Skeletal muscle cell (primary cell): ENCODE measurements around the gene TEX22.

Experiments
- DNase-seq: peaks from one replicate; pipeline ENCODE4 v3.0.0-alpha.2; 2010; ENCODE audit warnings: low read depth
- H3K4me3 ChIP-seq: 2 replicates; pipeline ENCODE4 v1.5.1; 2011; ENCODE audit warnings: low read depth, mild to moderate bottlenecking, control low read depth, low read length, moderate library complexity

The TEX22 gene

DNA sequence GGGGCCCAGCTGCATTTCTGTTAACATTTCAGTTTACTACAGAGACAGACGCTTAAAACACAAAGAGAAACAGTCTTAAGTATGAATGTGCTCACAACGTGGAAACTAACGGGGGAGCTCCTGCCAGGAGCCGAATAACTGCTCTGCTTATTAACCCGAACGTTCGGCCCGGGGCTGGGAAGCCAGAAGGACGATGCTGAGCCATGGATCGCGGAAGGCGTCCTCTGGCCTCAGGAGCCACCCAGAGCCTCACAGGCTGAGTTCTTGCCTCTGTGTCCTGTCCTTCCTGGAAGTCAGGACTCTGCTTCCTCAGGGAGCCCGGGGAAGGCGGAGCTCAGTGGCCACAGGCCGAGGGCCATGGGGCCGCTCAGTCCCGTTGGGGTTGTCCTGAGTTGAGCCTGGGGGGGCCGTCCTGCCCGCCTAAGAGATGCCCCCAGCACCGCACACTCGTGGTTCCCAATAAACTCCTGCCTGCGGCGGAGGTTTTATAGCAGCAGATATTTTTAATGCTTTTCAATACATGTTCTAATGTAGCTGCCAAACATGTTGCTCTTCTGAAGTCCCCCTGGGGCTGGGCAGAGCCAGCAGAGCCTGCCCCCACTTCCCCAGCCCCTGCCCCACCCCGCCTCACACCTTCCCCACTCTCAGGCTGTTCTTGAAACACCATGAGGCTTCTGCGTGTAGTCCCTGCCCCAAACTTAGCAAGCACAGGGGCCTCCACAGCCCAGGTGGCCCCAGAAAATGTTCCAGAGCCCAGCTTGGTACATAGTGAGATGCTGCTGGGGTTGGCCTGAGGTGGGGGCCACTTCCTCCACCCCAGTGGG, 3.4 kb upstream of the TEX22 start:
- H3K4me3 ChIP-seq: no peak overlapping the region
- no peak for DNase-seq

DNA sequence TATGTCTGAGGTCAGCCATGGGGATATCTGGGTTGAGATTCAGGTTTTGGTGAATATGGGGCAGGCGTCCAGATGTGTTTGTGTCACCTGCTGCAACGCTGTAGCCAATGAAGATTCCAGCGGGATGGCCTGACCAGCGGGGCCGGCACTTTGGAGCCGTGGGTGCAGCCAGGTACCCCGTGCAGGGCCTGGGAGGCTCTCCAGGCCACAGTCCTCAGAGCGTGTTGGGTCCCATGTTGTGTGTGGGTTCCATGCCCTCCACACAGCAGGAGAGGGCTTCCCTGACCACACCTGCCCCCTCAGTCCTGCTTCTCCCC, 2.8 kb upstream of the TEX22 start:
- DNase-seq: no peak
- no peak overlapping the region for H3K4me3 ChIP-seq

DNA sequence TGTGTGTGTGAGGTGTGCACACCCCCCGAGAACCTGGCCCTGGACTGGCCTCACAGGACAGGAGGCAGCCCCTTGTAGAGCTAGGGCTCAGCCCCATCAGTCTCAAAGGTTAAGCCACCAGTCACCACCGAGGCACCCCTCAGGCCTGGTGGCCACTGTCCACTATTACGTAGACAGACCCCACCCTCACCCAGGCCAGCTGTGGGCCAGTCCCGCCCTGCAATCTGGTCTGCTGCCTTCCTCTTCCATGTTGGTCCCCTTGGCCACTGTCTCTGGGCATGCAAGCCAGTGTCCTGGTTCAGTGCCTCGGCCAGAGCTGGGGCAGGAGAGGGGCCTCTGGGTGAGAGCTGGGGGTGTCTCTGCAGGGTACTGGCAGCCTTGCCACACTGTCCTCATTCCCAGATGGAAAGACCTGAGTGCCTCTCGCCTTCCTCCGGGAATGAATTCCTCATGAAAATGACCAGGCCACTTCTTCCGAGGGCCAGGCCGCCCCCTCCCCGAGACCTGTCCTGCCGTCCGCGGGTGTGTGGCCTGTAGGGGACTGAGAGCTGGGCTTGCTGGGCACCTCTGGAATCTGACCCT, 897 bp upstream of the TEX22 start:
- H3K4me3 ChIP-seq: peak overlapping the region; percentile 80
- DNase-seq: no peak

DNA sequence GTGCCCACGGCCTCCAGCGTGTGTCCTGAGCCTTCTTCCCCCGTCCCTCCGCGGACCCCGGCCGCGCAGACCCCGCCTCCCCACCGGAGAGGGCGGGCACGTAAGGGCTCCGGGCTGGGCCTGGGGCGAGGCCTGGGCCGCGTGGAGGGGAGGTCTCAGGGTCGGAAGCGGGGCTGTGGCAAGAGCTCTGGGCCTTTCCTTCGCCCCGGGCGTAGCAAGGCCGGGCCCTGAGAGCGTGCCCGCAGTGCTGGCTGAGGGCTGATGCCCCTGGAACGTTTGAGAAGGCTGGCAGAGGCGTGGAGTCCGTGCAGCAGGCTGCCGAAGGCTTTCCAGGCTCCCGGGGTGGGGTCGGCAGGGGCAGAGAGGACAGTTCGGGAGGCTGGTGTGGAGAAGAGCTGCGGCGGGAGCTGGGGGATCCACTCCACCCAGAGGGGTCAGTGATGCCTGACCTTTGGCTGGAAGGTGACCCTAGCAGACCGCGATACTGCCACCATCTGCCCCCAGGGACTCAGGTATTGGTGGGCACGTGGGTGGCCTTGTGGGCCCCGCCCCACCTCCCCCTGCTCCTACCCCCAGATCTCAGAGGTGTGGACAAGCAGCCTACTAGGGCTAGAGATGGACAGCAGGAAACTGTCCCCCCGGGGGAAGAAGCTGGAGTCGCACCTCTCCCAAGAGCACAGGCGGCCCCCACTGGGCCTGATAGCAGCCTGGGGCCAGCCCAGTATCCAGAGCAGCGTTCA, 558 bp downstream of the TEX22 start:
- H3K4me3 ChIP-seq: peak overlapping the region; percentile 80
- DNase-seq: no peak

DNA sequence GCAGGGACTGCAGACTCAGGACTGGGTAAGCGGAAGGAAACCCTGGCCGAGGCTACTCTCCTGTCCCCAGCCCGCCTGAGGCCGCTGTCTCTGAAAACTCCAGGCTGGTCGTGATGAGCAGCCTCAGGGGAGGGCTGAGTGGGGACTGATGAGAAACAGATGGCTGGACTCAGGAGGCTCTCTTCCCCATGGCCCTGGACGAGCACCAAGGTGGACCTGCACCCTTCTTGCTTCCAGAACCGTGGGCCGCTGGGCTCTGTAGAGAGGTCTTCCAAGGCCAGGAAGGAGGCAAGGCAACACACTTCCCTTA, 1.1 kb downstream of the TEX22 start:
- H3K4me3 ChIP-seq: peak overlapping the region; percentile 80
- DNase-seq: no peak

DNA sequence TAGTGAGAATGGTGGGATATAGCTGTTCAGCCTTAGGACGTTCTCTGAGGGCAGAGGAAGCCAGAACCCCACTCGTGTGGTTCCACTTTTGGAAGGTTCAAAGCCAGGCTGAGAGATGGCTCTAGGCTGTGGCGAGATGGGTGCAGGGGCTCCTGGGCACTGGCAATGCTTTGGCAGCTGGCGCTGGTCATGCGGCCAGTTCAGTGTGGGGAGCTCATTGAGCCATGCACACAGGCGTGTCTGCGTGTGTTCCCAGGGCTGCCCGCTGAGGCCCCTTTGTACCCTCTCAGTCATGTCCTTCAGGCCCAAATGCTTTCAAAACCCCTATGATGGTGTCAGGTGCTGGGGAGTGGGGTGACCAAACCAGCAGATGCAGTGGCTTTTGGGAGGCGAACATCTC, 1.7 kb downstream of the TEX22 start:
- no peak for DNase-seq
- no peak overlapping the region for H3K4me3 ChIP-seq

DNA sequence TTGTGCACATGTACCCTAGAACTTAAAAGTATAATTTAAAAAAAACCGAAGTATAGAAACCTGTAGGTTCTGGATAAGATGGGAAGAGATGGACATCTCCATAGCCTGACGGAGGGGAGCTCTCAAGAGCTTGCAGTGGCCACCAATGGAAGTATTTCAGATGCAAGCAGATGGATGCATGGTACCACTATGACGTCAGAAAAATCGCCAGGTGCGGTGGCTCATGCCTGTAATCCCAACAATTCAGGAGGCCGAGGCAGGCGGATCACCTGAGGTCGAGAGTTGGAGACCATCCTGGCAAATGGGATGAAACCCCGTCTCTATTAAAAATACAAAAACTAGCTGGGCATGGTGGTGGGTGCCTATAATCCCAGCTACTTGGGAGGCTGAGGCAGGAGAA, 3.4 kb downstream of the TEX22 start:
- no peak overlapping the region for H3K4me3 ChIP-seq
- no peak for DNase-seq

DNA sequence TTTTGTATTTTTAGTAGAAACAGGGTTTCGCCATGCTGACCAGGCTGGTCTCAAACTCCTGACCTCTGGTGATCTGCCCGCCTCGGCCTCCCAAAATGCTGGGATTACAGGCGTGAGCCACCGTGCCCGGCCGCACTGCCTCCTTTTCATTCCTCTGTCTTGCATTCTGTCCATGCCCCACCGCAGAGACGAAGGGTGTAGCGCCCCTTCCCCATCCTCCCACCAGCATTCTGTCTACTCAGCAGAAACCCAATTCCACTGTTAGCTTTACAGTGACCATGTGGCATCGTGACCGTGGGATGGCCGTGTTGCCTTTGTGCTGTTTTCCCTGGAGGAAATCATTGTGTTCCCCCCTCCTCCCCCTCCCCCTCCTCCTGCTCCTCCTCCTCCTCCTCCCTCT, 10.3 kb downstream of the TEX22 start:
- no peak overlapping the region for H3K4me3 ChIP-seq
- DNase-seq: no peak

DNA sequence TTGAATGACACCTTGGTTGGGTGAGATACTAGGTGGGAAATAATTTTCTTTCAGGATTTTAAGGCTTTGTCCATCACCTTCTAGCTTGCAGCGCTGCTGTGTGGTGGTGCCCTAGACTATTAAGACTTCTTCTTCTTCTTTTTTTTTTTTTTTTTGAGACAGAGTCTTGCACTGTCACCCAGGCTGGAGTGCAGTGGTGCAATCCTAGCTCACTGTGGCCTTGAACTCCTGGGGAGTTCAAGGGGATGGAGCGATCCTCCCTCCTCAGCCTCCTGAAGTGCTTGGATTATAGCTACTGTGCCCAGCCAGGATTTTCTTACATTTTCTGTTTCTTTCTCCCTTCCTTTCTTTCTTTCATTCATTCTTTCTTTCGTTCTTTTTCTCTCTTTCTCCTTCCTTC, 11.0 kb downstream of the TEX22 start:
- DNase-seq: no peak
- no peak overlapping the region for H3K4me3 ChIP-seq

DNA sequence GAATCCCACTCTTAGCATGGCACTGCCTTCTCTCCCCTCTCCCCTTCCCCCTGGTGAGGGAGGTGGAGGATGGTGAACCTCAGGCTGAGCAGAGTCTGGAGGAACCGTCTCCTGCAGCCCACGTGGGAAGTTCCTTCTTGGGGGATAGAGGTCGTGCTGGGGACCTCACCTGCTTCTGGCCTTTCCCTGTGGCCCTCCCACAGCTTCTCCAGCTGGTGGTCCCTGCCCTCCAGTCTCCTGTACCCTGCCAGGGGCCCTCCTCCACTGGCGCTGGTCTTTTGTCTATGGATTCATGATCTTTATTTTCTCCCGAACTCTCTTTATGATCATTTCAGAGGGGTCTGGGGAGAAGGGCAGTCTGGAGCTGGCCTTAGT, 12.3 kb downstream of the TEX22 start:
- H3K4me3 ChIP-seq: peak overlapping the region; percentile 43

DNA sequence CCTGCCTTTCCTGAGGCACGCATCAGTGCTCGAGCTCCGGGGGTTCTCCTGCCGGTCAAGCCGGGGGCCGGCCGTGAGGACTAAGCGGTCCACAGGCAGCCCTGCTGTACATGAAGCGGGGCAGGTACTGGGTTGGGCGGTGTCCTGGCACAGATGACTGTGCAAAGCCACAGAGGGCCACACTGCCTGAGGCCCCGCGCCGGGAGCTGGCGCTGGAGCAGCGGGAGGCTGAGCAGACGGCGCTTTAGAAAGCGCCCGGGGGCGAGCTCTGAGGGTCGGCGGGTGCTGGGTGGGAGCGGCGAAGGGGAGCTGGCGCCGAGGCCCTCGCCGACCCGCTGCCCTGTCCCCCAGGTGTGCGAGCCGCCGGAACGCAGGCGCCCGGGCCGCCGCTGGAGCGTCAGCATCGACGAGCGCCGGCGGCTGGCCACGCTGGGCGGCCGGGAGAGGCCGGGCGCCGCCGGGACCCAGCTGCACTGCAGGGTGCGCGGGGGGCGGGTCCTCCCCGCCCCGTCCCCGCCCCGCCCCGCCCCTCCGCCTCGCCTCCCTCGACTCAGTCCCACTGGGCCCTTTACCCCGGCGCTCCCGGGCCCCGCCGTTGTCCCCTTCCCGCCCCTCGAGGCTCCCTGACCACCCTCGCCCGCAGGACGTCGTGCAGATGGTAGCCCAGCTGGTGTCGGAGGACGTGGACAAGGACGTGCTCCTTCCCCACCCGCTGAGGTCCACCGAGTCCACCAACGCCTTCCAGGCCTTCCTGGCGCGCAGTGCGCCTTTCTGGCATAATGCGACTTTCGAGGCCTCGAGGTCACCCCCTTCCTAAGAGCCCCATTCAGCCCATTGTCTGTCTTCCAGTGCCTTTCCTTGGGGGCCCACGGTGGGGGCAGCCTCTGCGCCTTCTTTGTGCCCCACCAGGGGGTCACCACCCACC, 12.9 kb downstream of the TEX22 start:
- DNase-seq: no peak

More for the DNA sequence above, 12.3 kb downstream of the TEX22 start:
- DNase-seq: no peak

DNA sequence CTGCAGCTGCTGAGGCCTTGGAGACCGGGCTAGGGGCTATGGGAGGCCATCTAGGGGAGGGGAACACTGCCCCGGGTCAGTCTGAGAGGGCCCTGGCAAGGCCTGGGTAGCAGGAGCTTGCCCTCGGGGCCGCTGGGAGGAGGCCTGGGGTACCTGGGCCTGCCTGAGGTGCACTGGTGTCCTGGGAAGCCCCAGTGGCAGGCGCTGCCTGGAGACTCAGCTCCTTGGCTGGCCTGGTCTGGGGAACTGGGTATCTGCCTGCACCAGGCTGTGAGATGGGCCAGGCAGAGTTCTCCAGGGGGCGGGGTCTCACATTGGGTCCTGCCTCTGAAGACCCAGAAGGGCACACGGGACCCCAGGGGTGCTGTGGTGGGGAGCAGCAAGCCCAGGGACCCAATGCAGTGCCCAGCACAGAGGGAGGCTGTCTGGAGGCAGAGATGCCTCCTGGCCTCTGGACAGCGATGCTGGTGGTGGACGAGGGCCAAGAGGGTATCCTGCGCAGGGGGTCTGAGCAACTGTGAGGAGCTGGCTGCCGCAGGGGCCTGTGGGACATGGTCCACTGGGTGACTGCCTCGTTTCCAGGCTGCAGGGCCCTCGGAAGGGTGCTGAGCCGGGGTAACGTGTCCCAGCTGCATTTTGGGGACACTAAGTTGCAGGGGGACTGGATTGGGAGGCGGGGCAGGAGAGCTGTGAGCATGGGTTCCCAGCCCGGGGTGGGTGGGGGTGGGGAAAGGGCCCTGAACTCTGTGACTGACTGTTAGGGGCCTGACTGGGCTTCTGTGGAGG, 13.8 kb downstream of the TEX22 start:
- no peak overlapping the region for H3K4me3 ChIP-seq
- DNase-seq: no peak

More for the DNA sequence above, 12.9 kb downstream of the TEX22 start:
- H3K4me3 ChIP-seq: peak overlapping the region; percentile 43

DNA sequence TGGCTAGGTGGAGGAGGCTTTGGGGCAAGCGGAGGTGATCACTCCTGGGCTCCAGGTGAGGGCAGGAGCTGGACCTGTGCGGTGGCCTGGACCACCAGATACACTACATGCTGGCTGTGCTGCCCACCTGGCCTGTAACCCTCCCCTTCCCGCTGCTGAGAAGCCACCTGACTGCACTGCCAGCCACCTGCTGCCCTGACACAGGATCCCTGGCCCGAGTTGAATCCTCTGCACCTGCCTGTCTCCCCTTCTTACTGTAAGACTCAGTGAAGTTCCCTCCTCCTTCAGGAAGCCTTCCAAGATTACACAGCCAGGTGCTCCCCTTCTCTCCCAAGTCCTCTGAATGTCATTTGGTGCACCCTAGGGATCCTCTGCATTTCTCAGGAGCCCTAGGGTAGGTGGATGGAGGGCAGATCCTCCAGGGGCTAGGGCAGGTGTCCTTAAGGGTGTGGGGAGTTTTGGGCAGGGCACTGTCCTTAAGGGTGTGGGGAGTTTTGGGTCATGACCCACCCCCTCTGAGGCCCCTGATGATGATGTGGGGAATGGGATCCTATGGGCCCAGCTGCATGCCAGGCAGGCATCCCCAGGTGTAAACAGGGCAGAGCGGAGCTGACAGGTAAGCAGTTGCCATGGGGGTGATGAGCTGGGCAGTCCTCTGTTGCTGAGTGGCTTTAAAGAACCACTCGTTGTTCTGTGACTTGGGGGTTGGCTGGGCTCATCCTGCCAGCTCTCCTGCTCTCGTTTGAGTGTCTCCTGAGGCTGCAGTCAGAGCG, 14.6 kb downstream of the TEX22 start:
- no peak for DNase-seq

DNA sequence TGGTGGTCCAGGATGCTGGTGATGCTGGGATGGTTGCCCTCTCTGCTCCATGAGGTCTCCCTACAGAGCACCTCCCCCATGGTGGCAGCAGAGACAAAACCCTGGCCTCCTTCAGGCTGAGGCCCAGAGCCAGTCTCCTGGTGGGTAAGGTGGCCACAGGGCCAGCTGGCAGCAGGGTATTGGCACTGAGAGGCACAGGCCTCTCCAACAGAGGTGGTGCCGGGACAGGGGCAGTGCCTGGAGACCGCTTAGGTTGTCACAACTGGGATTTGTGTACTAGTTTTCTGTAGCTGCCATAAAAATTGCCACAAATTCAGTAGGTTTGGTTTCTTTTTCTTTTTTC, 15.2 kb downstream of the TEX22 start:
- no peak for DNase-seq

More for the DNA sequence above, 14.6 kb downstream of the TEX22 start:
- H3K4me3 ChIP-seq: no peak overlapping the region

DNA sequence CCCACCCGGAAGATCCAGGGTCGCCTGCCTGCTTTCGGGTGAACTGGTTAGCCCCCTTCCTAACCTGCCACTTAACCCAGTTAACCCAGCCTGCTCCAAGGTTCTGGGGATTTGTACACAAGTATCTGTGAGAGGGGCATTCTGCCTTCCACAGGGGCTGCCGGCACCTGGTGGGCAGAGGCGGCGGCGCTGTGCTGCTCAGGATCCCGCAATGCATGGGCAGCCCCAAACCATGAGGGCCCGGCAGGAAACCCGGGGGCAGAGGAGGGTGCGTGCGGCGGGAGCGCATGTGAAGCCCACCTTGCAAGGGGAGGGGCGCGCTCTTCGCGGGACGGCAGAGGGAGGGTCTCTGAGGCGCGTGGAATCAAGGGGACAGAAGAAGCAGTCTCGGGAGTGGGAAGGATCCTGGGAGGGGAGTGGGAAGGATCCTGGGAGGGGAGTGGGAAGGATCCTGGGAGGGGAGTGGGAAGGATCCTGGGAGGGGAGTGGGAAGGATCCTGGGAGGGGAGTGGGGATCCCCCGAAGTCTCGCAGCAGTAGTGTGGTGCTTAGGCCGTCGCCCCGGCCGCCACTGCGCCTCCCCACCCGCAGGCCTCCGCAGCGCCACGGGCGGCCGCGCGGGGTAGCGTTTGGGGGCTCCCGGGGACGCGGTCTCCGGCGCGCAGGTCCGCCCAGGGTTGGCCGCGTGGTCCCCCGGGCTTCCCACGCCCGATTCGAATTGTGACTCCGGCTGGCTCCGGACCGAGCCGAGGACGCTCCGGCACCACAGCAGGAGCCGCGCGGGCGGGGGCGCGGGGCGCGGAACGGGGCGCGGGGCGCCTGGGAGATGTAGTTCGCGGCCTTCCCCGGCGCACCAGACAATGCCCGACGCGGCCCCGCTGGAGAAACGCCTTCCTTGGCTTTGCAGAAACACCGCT, 16.4 kb downstream of the TEX22 start:
- peak; percentile 23 for DNase-seq
- peak overlapping the region; percentile 46 for H3K4me3 ChIP-seq

More for the DNA sequence above, 15.2 kb downstream of the TEX22 start:
- no peak overlapping the region for H3K4me3 ChIP-seq

DNA sequence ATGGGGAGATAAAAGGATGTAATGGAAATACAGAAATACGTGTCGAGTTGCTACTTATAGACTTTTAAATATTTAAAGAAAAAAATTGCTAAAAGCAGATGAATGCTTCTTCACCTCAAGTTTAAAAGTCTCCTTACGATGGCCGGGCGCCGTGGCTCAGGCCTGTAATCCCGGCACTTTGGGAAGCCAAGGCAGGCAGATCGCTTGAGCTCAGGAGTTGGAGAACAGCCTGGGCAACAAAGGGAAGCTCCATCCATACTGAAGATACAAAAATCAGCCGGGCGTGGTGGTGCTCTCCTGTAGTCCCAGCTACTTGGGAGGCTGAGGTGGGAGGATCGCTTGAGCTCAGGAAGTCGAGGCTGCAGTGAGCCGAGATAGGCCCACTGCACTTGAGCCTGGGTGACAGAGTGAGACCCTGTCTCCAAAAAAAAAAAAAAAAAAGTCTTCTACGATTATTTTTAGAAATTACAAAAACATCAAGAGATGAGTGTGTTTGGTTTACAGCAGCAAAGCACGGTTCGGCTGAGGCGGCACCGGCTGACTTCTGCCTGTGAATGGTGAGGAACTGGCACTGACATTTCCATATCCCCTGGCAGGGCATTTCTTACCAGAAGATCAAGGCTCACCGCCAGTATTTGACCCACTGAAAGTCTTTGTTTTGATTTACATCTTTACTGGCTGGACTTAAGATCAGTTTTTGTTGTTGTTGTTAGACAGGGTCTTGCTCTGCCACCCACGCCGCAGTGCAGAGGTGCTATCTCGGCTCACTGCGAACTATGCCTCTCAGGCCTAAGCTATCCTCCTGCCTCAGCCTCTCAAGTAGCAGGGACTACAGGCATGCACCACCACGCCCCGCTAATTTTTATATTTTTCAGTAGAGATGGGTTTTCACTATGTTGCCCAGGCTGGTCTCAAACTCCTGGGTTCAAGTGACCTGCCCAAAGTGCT, 17.4 kb downstream of the TEX22 start:
- DNase-seq: no peak
- peak overlapping the region; percentile 46 for H3K4me3 ChIP-seq
